NCI-H748 treated with DMSO at 0.1 percent for 48 hours (cell line): ENCODE measurements around the gene SPAG4.
A peak's percentile ranks its signal among the peaks of the same experiment; 100 is the strongest.

Experiments
- DNase-seq: peaks from one replicate; lab custom pipeline; 2025; lab: John Stamatoyannopoulos, UW

Gene SPAG4

GRCh38 chr20:35615667-35616464, at the start of gene SPAG4:
TSS of gene SPAG4 (plus strand) at chr20:35615829. CDS start at chr20:35616004, 175 bp downstream.
- DNase-seq, result peak; percentile 97

GRCh38 chr20:35568645-35569044, 47.0 kb upstream of the SPAG4 start:
- no peak for DNase-seq

GRCh38 chr20:35571555-35571954, 44.1 kb upstream of the SPAG4 start:
- DNase-seq, result no peak

- no peak for DNase-seq
These were observed 42.8 kb upstream of the SPAG4 start for GRCh38 chr20:35572838-35573237.

- peak; percentile 10 for DNase-seq
These were observed 39.7 kb upstream of the SPAG4 start for GRCh38 chr20:35575958-35576357.

- DNase-seq, result no peak
These were observed 38.8 kb upstream of the SPAG4 start for GRCh38 chr20:35576816-35577215.

GRCh38 chr20:35578469-35578868, 37.2 kb upstream of the SPAG4 start:
- no peak for DNase-seq

- no peak for DNase-seq
These were observed 36.4 kb upstream of the SPAG4 start for GRCh38 chr20:35579196-35579595.

GRCh38 chr20:35582131-35582530, 33.5 kb upstream of the SPAG4 start:
- no peak for DNase-seq

GRCh38 chr20:35582741-35583404, 32.8 kb upstream of the SPAG4 start:
- no peak for DNase-seq

GRCh38 chr20:35583636-35584560, 31.7 kb upstream of the SPAG4 start:
- DNase-seq, result no peak

- no peak for DNase-seq
These were observed 28.7 kb upstream of the SPAG4 start for GRCh38 chr20:35586751-35587425.

- DNase-seq, result no peak
These were observed 28.2 kb upstream of the SPAG4 start for GRCh38 chr20:35587436-35587835.

- no peak for DNase-seq
These were observed 27.2 kb upstream of the SPAG4 start for GRCh38 chr20:35588397-35588796.

GRCh38 chr20:35592339-35592974, 23.2 kb upstream of the SPAG4 start:
- no peak for DNase-seq

- no peak for DNase-seq
These were observed 20.2 kb upstream of the SPAG4 start for GRCh38 chr20:35595456-35595855.

- no peak for DNase-seq
These were observed 19.7 kb upstream of the SPAG4 start for GRCh38 chr20:35595901-35596300.

GRCh38 chr20:35597186-35597585, 18.4 kb upstream of the SPAG4 start:
- no peak for DNase-seq

GRCh38 chr20:35598476-35598875, 17.2 kb upstream of the SPAG4 start:
- DNase-seq, result no peak

- no peak for DNase-seq
These were observed 16.5 kb upstream of the SPAG4 start for GRCh38 chr20:35598899-35599775.
